HG03558 (cell line): ENCODE measurements around the gene FADS1.

ENCODE experiments used
- ATAC-seq: cut with Tn5 transposase; IDR thresholded peaks from one replicate; pipeline ENCODE4 v1.9.1; 2021; ENCODE audit warnings: moderate number of reproducible peaks; ENCODE audit not compliant: unreplicated experiment; ENCODE audit errors: extremely low read depth

The FADS1 gene

DNA sequence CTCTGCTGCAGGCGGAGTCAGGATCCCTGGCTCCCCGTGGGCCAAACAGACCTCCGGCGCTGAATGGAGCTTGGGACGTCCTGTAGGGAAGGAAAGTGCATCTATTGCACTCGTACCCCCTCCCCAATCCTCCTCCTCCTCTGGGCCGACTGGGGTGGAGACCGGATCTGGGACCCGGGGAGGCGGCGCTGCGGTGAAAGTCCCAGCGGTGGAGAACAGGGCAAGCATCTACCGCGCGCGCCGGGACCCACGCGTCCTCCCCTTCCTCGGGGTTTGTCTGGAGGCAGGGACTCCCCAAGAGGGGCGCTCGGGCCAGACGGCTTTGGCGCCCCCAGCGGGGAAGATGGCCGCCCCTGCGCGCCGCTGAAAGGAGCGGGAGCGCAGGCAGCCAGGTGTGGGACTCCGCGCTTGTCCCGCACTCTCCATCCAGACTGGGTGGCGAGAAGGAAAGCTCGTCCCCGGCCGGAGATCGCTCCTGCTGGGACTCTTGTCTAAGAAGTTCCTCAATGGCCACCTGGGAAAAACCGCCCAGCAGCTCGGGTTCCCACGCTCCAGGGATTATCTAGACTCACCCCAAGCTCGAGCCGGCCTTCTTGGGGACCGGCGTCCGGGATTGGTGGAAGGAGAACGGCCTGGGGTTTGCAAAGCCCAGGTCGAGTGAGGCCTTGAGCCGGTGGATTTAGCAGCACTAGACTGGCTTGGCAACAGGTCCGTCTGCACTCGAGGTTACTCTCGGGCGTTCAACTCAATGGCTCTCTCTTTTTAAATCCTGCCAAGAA lies 12.0 kb upstream of the FADS1 start:
- no peak for ATAC-seq

DNA sequence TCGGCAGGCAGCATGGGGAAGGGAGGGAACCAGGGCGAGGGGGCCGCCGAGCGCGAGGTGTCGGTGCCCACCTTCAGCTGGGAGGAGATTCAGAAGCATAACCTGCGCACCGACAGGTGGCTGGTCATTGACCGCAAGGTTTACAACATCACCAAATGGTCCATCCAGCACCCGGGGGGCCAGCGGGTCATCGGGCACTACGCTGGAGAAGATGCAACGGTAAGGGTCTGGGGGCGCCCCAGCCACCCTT lies 11.5 kb upstream of the FADS1 start:
- ATAC-seq: no peak

DNA sequence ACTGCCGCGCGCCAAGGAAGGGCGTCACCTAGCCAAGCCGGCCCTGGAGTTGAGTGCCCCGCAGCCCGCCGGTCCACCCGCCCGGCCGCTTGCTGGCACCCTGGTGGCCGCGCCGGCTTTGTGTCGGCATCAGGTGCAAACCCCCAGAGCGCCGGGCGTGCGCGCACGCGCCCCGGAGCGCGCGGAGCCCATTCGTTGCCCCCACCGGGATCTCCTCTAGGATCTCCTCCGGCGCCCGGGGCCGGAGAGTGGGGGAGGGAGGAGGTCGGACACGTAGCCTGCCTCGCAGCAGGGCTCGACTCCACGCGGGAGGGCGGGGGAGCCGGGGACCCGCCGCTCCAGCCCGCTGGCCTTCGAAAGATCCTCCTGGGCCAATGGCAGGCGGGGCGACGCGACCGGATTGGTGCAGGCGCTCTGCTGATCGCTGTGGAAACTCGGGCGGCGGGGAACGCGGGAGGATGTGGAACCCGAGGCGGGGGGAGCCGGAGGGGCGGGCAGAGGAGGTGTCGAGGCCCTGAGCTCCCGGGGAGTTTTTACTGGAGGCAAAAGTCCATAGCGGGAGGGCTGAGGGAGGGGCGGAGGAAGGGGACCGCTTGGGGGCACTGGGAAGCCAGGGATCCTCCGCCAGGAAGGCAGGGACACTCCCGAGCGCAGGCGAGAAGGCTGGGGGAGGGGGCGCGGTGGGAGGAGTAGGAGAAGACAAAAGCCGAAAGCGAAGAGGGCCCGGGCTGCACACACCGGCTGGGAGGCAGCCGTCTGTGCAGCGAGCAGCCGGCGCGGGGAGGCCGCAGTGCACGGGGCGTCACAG lies 11.0 kb upstream of the FADS1 start, which contains the start of gene FADS2:
Gene FADS2 (plus strand): TSS at position 730 of the 808 bp plus-strand sequence. CDS start 91 bp downstream, outside the sequence.
- no peak for ATAC-seq

DNA sequence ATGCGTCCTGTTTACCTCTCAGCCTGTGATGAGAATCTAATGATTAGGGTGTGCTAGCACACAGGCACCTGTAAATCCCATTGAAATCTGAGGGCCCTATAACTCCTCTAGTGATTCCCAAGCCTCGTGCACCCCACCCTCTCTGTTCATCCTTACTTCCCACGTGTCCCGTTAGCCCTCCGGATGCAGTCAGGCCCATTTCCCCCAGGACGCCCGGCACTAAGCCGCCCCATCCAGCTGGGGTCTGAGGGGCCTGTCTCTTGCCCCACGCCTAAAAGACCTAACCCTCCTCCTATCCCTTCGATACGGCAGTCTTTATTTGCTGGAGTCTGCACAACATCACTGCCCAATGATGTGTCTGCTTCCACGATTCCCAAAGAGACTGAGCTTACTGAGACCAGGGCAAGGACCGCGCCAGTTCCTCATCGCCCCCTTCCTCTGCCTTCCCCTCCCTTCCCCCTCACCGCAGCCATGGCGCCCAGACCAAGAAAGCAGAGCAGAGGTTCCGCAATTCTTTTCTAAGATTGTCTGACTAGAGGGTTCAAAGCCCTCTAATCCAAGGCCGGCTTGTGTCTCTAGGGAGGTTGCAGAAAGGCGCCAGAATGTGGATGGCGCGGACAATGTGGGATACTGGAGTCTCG lies 10.2 kb upstream of the FADS1 start:
- ATAC-seq: no peak

DNA sequence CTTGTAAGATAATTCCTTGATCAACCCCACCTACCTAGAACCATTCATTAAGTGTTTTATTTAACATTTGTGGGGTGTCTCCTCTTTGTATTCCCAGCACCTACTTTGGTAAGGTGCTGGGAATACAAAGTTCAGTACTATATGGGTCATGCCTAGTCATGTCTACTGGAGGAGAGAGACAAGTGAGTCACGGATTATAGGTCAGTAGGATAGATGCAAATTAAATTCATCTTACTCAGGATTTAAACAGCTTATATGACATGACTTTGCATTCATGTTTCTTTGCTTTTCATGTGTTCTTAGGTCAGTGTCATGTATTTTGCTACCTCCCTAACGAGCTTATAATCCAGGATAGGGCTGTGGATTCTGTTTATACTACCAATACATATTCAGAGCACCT lies 3.4 kb upstream of the FADS1 start:
- no peak for ATAC-seq

DNA sequence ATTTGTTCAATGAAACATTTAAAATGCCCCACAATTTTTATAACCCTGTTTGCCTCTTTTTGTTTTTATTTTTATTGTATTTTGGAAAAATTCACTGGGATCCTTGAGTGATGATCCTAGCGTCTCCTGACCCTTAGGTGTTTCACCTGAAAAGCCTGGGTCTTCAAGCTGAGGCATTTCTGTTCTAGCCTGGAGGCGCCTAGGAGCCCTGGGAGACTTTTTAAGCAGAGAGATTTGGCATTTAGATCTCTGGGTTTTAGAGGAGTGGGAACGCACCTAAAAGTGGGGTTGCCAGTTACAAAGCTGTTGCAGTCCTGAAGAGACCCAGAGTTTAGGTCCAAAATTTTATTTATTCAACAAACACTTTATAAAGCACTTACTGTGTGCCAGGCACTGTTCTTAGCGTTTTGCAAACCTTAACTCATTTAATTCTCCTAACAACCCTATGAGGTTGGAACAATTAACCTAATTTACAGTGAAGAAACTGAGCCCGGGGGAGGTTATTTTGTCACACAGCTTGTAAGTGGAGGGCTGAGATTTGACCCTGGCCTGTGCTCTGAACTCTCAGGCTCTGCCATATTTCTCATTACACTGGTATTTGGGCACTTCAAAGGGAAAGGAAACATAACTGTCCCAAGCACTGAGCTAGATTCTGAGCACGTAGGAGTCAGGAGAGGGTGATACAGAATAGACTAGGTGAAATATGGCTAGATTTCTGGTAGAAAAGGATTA lies 834 bp upstream of the FADS1 start:
- ATAC-seq: no peak

DNA sequence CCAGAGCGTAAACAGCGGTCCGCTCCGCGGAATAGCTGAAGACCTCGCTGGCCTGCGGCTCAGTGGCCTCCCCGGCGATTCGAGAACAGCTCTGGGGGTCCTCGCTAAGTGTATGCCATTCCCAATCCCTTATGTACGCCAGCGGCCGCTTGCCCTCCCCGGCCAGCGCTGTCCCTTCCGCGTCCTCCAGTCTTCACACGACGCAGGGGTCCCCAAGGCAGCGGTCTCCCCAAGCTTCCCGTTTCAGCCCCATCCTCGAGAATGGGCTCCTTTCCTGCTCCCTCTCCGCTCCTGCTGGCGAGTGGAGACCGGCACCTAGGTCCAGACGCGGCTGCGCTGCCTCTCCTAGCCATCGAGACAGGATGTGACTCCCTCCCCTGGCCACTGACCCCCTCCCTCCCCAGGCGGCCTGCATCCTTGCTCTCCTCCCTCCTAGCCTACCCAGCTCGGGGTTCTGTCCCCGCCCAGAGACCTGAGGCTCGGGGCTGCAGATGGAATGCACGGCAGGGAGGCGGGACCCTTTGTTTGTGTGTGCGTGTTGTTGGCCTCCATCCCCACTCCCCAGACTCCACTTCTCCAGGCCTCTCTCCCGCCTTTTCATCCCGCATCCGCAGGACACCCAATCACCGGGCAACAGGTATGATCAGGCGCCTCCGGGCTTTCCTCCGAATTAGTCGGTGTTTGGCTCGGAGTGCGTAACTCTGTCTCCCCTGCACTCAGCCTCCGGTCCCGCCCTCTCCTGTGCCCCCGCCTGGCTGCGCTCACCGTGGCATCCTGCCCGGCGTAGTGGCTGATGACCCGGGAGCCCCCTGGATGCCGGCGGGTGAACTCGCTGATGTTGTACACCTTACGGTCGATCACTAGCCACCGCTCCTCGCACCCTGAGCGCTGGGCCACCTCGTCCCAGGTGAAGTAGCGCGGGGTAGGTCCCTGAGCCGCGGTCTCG lies 740 bp downstream of the FADS1 start:
- peak; percentile 11 for ATAC-seq

DNA sequence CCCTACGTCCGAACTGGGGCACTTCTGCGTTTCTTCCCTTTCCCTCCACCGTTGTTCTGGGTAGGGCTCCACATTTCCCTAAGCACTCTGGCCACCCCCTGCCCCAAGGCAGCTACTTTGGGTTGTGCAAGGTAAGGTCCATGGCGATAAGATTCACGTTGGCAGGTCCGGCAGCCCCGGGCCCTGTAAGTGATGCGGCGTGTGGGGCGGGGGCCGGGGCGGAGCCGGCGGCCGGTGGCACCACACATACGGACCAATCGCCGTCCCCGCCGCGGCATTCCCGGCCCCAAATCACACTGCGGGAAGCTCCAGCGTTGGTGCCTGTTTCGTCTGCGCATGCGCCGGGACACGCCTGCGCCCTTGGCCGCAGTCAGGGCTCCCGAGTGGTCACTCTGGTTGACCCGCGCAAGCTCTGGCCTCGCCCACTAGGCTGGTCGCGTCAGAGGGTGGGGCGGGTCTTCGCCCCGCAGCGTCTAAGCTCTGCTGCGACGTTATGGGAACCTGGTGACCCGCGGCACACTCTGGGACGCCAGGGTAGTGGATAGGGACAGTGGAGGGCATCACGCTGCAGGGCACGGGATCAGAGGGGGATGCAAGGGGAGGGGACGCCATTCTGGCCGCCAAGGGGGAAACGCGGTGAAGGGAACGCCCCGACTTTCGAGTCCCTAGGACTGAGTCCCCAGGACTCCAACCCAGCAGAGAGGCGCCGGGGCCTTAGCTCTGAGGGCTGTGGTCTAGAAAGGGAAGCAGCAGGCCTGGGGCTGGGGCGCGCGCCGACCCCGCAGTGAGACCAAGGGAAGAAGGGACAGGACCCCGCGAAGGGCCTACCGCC lies 1.6 kb downstream of the FADS1 start:
- ATAC-seq: peak; percentile 28

DNA sequence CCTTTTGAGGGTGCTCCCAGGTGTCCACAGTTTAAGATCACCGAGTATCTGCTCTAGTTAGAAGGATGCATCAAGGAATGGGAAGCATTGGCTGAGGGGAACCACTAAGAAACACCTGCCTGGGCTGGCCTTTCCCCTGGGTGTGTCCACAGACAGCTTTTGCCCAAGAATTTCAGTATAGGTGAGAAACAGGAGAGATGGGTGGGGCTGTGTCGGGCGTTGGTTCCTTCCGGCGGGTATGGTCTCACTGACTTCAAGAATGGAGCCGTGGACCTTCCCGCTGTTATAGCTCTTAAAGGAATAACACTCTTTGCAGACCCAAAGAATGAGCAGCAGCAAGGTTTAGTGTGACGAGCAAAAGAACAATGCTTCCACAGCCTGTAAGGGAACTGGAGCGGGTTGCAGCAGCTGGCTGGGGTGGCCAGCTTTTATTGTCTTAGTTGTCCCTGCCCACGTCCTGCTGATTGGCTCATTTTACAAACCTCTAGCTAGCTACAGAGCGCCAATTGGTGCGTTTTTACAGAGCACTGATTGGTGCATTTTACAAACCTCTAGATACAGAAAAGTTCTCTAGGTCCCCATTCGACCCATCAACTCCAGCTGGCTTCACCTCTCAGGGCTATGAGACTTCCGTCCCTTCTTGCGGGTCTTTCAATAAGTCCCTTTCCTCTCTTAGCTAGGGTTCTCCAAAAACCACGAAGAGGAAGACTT lies 2.4 kb downstream of the FADS1 start:
- no peak for ATAC-seq

DNA sequence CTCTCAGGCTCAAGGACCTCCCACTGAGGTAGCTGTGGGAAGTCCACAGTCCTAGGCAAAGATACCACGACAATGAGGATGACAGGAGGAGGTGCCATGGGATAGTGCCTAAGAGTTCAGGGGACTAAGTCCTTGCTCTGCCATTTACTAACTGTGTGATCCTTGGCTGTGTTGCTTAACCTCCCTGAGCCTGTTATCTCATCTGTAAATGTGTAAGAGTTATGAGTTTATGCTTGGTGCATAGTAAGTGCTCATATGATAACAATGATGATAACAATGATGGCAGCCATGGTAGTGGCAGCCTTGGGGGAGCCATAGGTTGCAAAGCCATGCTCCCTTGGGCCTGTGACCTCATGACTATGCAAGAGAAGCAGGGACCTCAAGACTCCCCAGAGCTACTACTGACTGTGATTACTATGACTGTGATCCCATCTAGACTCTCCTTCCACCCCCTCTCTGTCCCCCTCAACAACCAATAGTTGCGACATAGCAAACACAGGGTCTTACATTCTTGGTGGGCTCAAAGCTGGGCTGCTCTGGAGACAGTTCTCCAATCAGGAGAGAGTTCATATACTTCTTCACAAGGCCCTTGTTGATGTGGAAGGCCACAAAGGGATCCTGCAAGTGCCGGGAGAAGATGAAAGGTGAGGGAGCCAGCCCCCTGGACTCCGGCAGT lies 3.9 kb downstream of the FADS1 start:
- ATAC-seq: no peak

DNA sequence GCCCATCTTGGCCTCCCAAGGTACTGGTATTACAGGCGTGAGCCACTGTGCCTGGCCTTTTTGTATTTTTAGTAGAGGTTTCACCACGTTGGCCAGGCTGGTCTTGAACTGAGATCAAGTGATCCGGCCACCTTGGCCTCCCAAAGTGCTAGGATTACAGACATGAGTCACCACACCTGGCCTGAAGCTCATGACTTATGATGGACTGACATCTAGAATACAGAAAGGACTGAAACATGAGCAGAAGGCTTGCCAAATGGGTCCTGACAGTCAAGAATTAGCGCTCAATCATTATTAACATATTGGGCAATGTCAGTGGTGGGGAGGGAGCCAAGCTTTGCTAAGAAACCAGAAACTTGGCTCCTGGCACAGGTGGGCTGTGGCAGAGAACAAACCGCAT lies 5.0 kb downstream of the FADS1 start:
- no peak for ATAC-seq

DNA sequence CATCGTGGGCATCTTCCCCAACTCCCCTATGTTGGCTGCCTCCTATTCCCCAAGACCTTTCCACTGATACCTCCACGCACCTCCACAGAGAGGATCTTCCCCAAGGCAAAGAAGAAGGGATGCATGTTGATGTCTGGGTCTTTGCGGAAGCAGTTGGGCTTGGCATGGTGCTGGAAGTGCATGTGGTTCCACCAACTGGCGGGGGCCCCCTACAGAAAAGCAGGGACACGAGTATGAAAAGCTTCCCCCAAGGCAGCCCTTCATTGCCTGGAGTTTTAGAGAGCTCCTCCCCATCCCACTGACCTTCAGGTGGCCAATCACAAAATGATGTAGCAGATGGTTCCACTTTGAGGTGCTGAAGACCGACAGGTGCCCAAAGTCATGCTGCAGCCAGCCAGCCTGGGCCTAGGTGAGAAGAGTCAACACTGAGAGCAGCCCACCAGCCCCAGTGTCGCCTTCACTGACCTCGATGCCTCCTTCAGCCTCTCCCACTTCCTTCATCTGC lies 6.1 kb downstream of the FADS1 start:
- no peak for ATAC-seq

DNA sequence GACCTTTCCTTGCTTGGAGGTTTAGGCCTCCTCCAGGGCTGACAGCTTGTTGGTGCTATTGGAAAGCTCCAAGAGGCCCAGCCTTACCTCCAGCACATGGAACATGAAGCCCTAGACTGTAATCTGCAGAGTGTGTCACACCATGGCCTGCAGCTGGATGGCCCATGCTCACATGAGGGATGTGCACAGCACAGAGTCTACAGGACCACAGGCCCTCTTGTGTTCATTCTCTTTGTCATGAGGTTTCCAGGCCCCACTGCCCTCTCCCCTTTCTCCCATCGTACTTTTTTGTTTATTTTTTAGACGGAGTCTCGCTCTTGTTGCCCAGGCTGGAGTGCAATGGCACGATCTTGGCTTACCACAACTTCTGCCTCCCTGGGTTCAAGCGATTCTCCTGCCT lies 10.0 kb downstream of the FADS1 start:
- no peak for ATAC-seq

DNA sequence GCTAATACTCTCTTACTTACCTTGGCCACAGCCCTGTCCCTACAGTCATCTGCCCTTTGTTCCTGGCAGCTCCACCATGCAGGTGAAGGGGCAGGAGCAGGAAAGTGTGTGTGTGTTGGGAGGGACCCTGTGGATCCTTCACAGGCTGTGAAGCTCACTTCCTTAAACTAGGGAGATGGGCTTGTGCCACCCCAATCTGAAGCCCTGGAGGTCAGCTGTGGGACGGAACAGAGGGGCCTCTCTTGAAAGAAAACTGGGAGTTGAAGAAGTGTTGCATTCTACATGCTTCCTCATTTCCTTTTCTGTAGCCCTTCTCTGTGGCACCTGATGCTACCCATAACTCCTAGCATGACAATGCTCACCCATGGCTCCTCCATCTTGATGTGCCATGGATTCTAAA lies 11.7 kb downstream of the FADS1 start:
- ATAC-seq: no peak

DNA sequence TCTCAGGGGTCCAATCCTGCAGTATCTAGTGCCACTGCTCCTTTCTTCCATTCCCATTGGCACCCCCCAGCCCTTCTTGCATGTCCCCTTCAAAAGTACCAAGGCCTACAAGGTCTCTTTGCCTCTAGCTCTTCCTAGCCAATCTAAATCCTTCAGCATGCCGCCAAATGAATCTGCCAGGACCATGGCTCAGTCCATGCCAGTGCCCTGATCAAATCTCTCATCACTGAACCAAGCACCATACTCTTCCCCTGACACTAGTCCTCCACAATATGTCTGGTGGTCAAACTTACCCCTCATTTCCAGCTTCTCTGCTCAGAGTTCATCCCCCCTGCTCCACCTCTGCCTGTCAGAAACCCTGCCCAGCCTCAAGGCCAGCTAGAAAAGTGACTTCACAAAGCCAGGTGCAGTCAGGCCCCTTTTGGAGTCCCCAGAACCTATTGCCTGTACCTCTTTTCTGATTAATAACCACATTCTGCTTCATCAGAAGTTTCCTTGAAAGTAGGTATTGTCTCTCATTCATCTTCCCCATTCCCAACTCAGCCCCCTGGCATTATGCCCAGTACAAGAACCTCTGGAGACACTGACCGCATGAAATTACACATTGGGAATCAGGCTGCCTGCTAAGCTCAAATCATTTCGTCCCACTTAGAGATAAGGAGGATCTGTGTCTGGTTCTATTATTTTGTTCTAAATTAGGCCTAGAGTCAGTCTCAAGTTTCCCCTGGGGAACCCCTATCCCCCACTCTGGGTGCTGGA lies 12.7 kb downstream of the FADS1 start:
- ATAC-seq: no peak

DNA sequence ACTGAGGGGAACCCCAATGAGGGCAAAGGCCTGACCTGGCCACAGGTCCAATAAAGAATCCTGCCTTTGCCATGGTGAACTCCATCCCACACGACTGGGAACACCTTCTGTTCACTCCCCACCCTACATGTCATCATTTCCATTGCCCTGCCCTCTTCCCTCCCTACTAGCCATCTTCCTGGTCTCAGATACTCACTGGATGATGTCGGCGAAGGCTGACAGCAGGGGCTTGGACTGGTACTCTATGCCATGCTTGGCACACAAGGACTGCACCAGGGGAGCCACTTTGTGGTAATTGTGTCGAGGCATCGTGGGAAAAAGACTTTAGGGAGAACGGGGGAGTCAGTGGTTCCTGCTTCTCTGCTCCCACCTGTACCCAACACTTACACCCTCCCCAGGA lies 14.2 kb downstream of the FADS1 start:
- ATAC-seq: no peak
